IMR-90 (cell line): ENCODE data around the gene SHCBP1L.

Experiments
- CHD1 ChIP-seq: IDR thresholded peaks from 2 replicates; pipeline ENCODE4 v1.6.1; 2012; ENCODE audit warnings: low read depth, low read length, improper control_type of control experiment
- FOS ChIP-seq: fragments of 150-350 bp; IDR thresholded peaks from 2 replicates; pipeline ENCODE4 v1.6.1; 2016; ENCODE audit warnings: low read depth, low read length
- MAZ ChIP-seq: IDR thresholded peaks from 2 replicates; pipeline ENCODE4 v1.6.1; 2012; ENCODE audit warnings: low read depth, mild to moderate bottlenecking, low read length, improper control_type of control experiment, moderate library complexity, borderline replicate concordance
- POLR2A ChIP-seq: IDR thresholded peaks from 2 replicates; pipeline ENCODE4 v1.6.1; 2012; ENCODE audit warnings: mild to moderate bottlenecking, low read depth, low read length
- RCOR1 ChIP-seq: IDR thresholded peaks from 2 replicates; pipeline ENCODE4 v1.6.1; 2012; ENCODE audit warnings: mild to moderate bottlenecking, low read length, improper control_type of control experiment; ENCODE audit not compliant: insufficient replicate concordance
- RFX5 ChIP-seq: IDR thresholded peaks from 2 replicates; pipeline ENCODE4 v1.8.0; 2012; ENCODE audit warnings: low read depth, mild to moderate bottlenecking, low read length, moderate library complexity
- SMC3 ChIP-seq: fragments of 150-350 bp; IDR thresholded peaks from 2 replicates; pipeline ENCODE4 v1.6.1; 2016; ENCODE audit warnings: low read depth, mild to moderate bottlenecking, antibody characterized with exemption, low read length, moderate library complexity
- USF2 ChIP-seq: fragments of 150-350 bp; IDR thresholded peaks from 2 replicates; pipeline ENCODE4 v1.6.1; 2017; ENCODE audit warnings: mild to moderate bottlenecking, antibody characterized with exemption, low read length, low read depth
- TF ChIP-seq, protein P1 (sequence below): conservative IDR thresholded peaks from 2 replicates; pipeline ENCODE4 v1.5.1; 2012; ENCODE audit warnings: mild to moderate bottlenecking, low read depth, low read length, improper control_type of control experiment

DNA sequence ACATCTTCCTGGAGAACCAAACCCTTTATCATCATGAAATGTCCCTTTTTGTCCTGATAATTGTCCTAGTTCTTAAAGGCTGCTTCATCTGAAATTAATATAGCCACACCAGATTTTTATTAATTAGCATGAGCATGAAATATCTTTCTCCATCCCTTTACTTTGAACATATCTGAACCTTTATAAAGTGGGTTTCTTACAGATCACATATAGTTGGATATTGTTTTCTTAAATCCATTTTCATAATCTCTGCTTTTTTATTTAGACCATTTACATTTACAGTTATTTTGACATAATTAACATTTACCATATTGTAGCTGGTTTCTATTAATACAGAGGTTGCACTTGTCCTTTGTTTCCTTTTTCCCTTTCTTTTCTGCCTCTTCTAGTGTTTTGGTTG is 17.2 kb downstream of the SHCBP1L start:
- TF ChIP-seq, protein P1, sequence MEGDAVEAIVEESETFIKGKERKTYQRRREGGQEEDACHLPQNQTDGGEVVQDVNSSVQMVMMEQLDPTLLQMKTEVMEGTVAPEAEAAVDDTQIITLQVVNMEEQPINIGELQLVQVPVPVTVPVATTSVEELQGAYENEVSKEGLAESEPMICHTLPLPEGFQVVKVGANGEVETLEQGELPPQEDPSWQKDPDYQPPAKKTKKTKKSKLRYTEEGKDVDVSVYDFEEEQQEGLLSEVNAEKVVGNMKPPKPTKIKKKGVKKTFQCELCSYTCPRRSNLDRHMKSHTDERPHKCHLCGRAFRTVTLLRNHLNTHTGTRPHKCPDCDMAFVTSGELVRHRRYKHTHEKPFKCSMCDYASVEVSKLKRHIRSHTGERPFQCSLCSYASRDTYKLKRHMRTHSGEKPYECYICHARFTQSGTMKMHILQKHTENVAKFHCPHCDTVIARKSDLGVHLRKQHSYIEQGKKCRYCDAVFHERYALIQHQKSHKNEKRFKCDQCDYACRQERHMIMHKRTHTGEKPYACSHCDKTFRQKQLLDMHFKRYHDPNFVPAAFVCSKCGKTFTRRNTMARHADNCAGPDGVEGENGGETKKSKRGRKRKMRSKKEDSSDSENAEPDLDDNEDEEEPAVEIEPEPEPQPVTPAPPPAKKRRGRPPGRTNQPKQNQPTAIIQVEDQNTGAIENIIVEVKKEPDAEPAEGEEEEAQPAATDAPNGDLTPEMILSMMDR, result no peak
- TF ChIP-seq RCOR1 (no peak), USF2 (no peak), SMC3 (no peak), MAZ (no peak), FOS (no peak), POLR2A (no peak), RFX5 (no peak), CHD1 (no peak)
